ENCODE measurements around the gene NOTCH4.

Gene NOTCH4

DNA sequence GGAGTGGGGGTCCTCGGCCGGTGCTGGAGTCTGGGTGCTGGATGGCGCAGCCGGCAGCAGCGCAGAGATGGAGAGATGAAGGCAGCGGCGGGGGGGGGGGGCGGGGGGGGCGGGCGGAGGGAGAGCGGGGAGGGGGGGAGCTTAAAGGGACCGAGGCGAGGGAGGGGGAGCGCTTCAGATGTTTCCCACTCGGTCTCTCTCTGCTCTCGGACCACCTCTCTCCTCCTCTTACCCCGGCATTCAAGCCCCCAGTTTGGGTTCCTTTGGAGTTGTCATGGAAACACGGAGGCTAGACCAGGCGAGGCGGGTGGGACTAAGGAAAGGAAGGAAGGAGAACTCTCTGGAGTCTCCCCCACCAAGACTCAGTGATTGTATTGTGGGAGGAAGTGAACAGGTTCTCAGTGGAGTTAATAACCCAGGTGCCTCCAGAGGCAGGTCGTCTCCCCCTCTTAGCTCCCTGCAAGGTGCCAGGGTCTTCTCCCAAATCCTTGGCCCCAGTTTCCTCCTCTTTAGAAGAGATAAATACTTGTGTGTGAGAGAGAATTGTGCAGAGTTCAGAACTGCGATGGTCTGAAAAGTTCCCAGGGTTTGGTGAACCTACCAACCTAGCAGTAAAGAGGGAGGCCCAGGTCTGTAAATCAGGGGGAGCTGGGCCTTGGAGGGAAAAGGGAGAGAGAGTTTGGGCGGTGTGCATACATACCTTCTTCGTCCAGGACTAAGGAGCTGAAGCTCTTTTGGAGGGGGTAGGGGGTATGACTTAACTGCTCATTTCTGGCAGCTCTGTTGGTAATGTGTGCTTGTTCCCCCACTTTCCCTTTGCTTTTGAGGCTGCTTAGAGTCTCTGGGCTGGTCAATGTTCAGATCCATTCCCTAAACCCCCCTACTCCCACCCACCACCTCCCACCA, 71.8 kb downstream of the NOTCH4 start, which contains the start of gene PRRT1:
PRRT1 (minus strand) TSS at position 77 of the 906 bp plus-strand sequence. CDS start 112 bp downstream, outside the sequence.
- no peaks in the 10 kb centered on the region for H3K9me3 Mint-ChIP-seq
- H3K4me3 Mint-ChIP-seq: peak within 1 kb of the TSS; percentile 91 to 95
- peaks cover 74% of the 10 kb centered on the region for H3K4me1 Mint-ChIP-seq
- H3K27ac Mint-ChIP-seq: peak within 1 kb of the TSS; percentile 64 to 78
- DNase-seq (no peak), ATAC-seq (no peak)
- peaks cover 22% of the 10 kb centered on the region for H3K27me3 Mint-ChIP-seq

DNA sequence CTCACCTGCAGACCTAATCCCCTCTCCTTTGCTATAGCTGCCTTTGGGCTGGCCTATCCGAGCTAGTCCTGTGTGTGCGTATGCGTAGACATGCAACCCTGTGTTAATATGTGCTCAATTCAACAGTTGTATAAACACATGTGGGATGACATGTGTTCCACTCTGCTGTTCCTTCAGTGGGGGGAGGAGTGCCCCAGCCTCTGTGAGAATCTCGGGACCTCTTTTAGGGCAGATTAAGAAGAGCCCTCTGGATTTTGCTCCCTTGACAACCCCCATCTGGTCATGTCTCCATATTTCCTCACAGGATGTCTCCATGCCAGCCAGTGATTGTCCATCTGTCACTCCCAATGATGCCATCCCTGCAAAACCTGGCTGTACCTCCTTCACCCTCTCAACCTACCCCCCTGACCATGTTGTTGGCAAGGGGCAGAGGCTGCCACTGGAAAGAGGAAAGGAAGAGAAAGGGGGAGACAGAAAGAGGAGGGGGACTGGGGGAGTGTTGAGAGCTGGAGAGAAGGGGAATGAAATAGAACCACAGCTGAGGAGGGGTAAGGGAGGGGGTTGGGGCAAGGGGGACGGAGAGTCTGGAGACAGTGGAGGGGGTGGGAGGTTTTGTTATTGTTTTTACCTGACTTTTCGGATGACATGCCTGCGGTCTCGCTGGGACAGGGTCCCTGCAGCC, 72.5 kb downstream of the NOTCH4 start:
- ATAC-seq: no peak

GRCh38 chr6:32149932-32150870, 73.7 kb downstream of the NOTCH4 start:
- peaks cover 22% of the 10 kb centered on the region for H3K27me3 Mint-ChIP-seq
- peaks cover 65% of the 10 kb centered on the region for H3K4me1 Mint-ChIP-seq
- H3K4me3 Mint-ChIP-seq: peak overlapping the region; percentile 77 to 84
- ATAC-seq: no peak
- H3K27ac Mint-ChIP-seq: peak overlapping the region in 1 of 2 donors; percentile 31
- no peak for DNase-seq
- H3K9me3 Mint-ChIP-seq: no peaks in the 10 kb centered on the region

More for the DNA sequence above, 72.5 kb downstream of the NOTCH4 start:
- H3K27ac Mint-ChIP-seq: peak overlapping the region; percentile 35 to 64
- no peak for DNase-seq
- H3K27me3 Mint-ChIP-seq: peaks cover 22% of the 10 kb centered on the region
- no peaks in the 10 kb centered on the region for H3K9me3 Mint-ChIP-seq
- H3K4me1 Mint-ChIP-seq: peaks cover 74% of the 10 kb centered on the region
- H3K4me3 Mint-ChIP-seq: peak overlapping the region; percentile 77 to 84

GRCh38 chr6:32149092-32149755, 74.6 kb downstream of the NOTCH4 start:
- H3K4me1 Mint-ChIP-seq: peaks cover 56% of the 10 kb centered on the region
- H3K27ac Mint-ChIP-seq: peak overlapping the region; percentile 53 to 77
- peak overlapping the region; percentile 83 to 89 for H3K4me3 Mint-ChIP-seq
- no peaks in the 10 kb centered on the region for H3K9me3 Mint-ChIP-seq
- DNase-seq: no peak
- peaks cover 22% of the 10 kb centered on the region for H3K27me3 Mint-ChIP-seq
- peak; percentile 4 for ATAC-seq

GRCh38 chr6:32148289-32149091, 75.4 kb downstream of the NOTCH4 start:
- DNase-seq (peak; percentile 81 to 86), ATAC-seq (peak; percentile 79)
- Mint-ChIP-seq H3K4me3 (peak overlapping the region; percentile 83 to 89), H3K27ac (peak overlapping the region; percentile 53 to 77), H3K27me3 (peaks cover 22% of the 10 kb centered on the region), H3K9me3 (no peaks in the 10 kb centered on the region), H3K4me1 (peaks cover 55% of the 10 kb centered on the region)

DNA sequence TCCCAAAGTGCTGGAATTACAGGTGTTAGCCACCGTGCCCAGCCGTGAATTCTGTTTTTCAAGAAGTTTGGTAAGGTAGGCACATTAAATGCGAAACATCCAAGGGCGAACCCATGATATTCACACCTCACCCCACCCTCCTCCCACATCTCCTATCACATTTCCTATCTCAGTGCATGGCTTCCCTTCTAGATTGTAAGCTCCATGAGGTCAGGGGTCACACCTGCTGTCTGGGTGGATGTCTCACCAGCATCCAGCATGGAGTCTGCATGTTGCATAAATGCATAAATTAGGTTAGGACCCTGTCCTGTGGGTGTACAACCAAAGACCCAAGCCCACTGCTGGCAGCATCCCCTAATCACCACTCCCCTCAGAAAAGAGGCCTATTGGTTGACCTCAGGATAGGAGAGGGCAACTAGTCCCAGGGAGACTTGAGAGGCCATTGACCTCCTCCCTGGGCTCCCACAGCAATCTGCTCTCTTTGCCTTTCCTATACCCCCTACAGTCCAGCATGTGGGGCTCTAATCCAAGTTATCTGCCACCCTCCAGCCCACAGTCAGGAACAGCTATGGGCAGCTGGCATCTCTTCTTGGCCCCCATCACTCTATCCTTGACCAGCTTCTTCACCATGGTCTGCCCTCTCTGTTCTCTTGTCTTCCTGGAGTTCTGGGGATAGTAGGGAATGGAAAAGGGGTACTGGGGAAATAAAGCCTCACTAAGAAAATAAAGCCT, 76.3 kb downstream of the NOTCH4 start:
- Mint-ChIP-seq H3K4me1 (peaks cover 45% of the 10 kb centered on the region), H3K27me3 (peaks cover 22% of the 10 kb centered on the region), H3K4me3 (peak overlapping the region; percentile 83 to 89), H3K9me3 (no peaks in the 10 kb centered on the region), H3K27ac (no peak overlapping the region)
- ATAC-seq: no peak
- no peak for DNase-seq

DNA sequence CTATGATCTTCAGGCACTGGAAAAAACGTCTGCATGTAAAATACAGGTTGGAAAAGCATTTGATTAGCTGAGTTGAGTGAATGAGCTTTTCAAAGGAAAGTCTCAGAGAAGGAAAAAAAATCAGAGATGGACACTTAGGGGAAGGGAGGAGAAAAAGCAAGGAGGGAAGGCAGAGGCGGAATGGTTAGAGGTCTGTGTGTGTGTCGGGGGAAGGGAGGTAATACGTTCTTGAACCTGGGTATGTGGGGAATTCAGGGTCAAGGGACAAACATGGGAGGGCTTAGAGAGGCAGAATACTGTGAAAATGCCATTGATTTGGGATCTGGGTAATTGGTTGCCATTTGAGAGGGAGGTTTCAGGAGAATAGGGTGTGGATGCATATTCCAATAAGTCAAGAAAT, 77.2 kb downstream of the NOTCH4 start:
- Mint-ChIP-seq H3K4me1 (peaks cover 37% of the 10 kb centered on the region), H3K4me3 (no peak overlapping the region), H3K27ac (peak overlapping the region in 1 of 2 donors; percentile 28), H3K9me3 (no peaks in the 10 kb centered on the region), H3K27me3 (peaks cover 22% of the 10 kb centered on the region)
- no peak for DNase-seq
- no peak for ATAC-seq

- ATAC-seq (no peak), DNase-seq (no peak)
- Mint-ChIP-seq H3K4me1 (peaks cover 33% of the 10 kb centered on the region), H3K27me3 (peaks cover 22% of the 10 kb centered on the region), H3K27ac (no peak overlapping the region), H3K9me3 (no peaks in the 10 kb centered on the region), H3K4me3 (no peak overlapping the region)
These were observed 77.6 kb downstream of the NOTCH4 start for GRCh38 chr6:32146287-32146686.
